Type B pancreatic cell (in vitro differentiated cells): ENCODE data around the gene RIMBP2. TPM values are rescaled to one million over a fixed set of nuclear protein-coding genes. Genes with fewer than 3 reads are reported as not detected.

ENCODE experiments used
- DNase-seq: peaks from one replicate; pipeline ENCODE4 v3.0.0; 2021; ENCODE audit warnings: mixed read lengths; ENCODE audit not compliant: unreplicated experiment; ENCODE audit errors: extremely low spot score
- H3K27ac Mint-ChIP-seq: 2 replicates; pipeline ENCODE4 v1.8.0; 2021; ENCODE audit warnings: mild to moderate bottlenecking, mixed read lengths
- H3K27me3 Mint-ChIP-seq: 2 replicates; pipeline ENCODE4 v1.8.0; 2021; ENCODE audit warnings: mixed read lengths
- H3K36me3 Mint-ChIP-seq: 2 replicates; pipeline ENCODE4 v1.8.0; 2021; ENCODE audit warnings: mixed read lengths
- H3K4me1 Mint-ChIP-seq: one replicate; pipeline ENCODE4 v1.8.0; 2021; ENCODE audit warnings: mixed read lengths; ENCODE audit not compliant: unreplicated experiment
- H3K4me3 Mint-ChIP-seq: 2 replicates; pipeline ENCODE4 v1.8.0; 2021; ENCODE audit warnings: mild to moderate bottlenecking, mixed read lengths
- H3K9me3 Mint-ChIP-seq: 2 replicates; pipeline ENCODE4 v1.8.0; 2021; ENCODE audit warnings: mixed read lengths
- total RNA-seq: library from RNA; stranded (reverse); gene quantifications from 2 replicates; pipeline ENCODE4 v1.2.1, GENCODE V29; 2021; ENCODE audit warnings: low replicate concordance
- TF ChIP-seq, protein P1 (sequence below): fragments of 200-600 bp; sonication (generic); conservative IDR thresholded peaks from 2 replicates; pipeline ENCODE4 v1.5.0; 2021; ENCODE audit warnings: antibody characterized with exemption, mild to moderate bottlenecking

Gene RIMBP2
- total RNA-seq, 1 donor from 2014 or later: 23.7 TPM

DNA sequence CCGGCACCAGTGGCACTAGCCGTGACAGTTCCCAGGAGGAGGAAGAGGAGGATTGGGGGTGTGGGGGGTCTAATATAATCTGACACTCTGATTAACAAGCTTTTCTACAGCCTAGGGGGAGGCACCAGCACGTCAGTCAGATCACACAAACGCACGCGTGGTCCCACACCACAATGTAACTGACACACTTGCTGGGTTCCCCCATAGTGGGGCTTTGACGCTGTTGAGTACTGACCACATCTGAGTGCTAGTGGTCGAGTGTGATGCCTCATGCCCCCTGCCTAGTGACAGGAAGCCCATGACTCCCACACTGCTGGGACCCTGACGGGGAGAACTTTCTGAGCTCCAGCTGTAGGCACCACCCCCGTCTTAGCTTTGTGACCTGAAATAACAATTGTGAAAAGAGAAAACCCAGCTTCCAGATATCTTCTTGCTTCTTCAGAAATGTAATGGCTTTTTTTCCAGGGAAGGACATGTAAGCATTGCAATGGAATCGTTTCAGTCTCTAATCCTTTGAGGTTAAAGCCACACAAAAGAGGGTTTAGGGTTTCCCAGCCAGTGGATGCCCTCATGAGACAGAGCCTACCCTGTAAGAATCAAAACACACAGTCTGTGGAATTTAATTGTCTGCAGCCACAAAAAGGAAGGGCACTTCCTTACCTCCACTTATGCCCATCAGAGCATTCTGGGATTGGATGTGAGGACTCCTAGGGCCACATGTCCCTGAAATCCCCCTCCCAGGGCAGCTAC, 194.5 kb downstream of the RIMBP2 start:
- no peak for DNase-seq
- no peak overlapping the region for H3K27ac Mint-ChIP-seq
- TF ChIP-seq, protein P1, sequence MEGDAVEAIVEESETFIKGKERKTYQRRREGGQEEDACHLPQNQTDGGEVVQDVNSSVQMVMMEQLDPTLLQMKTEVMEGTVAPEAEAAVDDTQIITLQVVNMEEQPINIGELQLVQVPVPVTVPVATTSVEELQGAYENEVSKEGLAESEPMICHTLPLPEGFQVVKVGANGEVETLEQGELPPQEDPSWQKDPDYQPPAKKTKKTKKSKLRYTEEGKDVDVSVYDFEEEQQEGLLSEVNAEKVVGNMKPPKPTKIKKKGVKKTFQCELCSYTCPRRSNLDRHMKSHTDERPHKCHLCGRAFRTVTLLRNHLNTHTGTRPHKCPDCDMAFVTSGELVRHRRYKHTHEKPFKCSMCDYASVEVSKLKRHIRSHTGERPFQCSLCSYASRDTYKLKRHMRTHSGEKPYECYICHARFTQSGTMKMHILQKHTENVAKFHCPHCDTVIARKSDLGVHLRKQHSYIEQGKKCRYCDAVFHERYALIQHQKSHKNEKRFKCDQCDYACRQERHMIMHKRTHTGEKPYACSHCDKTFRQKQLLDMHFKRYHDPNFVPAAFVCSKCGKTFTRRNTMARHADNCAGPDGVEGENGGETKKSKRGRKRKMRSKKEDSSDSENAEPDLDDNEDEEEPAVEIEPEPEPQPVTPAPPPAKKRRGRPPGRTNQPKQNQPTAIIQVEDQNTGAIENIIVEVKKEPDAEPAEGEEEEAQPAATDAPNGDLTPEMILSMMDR: no peak
- no peak overlapping the region for H3K4me3 Mint-ChIP-seq
- H3K9me3 Mint-ChIP-seq: no peaks in the 10 kb centered on the region
- H3K27me3 Mint-ChIP-seq: peaks cover 11% of the 10 kb centered on the region
- no peaks in the 10 kb centered on the region for H3K4me1 Mint-ChIP-seq
- no peaks in the 10 kb centered on the region for H3K36me3 Mint-ChIP-seq

DNA sequence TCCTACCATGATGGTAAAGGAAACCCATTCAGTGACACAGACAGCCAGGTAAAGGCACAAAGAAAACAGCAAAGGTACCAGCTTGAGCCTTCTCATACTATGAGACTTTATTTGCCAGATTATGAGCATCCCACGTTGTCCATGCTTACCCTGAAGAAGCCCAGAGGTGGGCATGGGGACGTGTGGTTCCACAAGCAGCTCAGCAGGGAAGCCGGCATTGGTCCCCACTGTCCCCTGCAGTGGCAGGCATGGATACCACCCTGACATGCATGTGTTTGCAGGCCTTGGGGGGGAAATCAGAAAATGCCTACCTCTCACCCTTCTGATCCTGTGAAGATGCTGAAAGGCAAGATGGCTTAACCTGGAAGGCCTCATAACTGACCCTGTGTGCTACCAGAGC, 195.3 kb downstream of the RIMBP2 start:
- DNase-seq: no peak
- no peaks in the 10 kb centered on the region for H3K9me3 Mint-ChIP-seq
- H3K4me1 Mint-ChIP-seq: no peaks in the 10 kb centered on the region
- no peaks in the 10 kb centered on the region for H3K36me3 Mint-ChIP-seq
- H3K27me3 Mint-ChIP-seq: peaks cover 11% of the 10 kb centered on the region
- no peak overlapping the region for H3K4me3 Mint-ChIP-seq
- TF ChIP-seq, protein P1: no peak
- no peak overlapping the region for H3K27ac Mint-ChIP-seq

DNA sequence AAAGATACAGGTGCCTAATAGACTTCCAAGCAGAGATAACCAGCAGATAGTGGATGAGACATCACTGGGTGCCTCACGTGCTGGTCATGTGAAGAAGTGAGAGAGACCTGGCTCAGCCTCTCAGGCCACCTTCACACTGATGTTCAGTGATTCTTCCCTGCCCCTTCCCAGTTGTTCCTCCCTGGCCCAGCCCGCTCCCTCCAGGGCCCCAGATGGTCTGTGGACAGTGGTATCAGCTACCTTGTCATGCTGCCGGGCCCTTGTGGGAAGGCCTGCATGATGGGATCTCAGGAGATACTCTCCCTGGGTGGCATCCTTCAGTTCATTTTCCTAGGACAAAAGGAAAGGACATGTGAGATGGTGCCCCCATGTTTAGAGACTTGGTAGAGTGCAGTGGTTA, 198.5 kb downstream of the RIMBP2 start:
- no peaks in the 10 kb centered on the region for H3K9me3 Mint-ChIP-seq

DNA sequence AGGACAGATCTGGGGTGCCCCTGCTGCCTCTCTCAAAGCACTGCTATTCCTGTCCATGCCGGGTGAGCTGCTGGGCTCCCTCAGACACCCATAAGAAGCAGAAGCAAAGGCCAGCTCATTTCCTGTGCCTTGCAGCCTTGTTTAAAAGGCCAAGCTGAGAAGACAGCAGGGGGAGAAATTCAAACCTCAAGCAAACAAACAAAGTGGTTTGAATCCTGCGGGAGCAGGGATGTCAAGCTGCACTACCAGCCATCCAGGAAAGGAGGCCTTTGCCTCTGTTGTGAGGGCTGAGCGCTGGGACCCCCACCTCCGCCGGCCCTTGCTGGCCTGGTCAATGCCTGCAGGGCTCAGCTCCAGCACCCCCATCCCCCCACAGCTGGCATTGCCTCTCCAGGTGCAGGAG, 201.9 kb downstream of the RIMBP2 start:
- no peaks in the 10 kb centered on the region for H3K36me3 Mint-ChIP-seq
- H3K4me1 Mint-ChIP-seq: no peaks in the 10 kb centered on the region
- no peak overlapping the region for H3K27ac Mint-ChIP-seq
- H3K27me3 Mint-ChIP-seq: no peaks in the 10 kb centered on the region
- no peak overlapping the region for H3K4me3 Mint-ChIP-seq
- TF ChIP-seq, protein P1: no peak
- DNase-seq: no peak
- no peaks in the 10 kb centered on the region for H3K9me3 Mint-ChIP-seq

More for the DNA sequence above, 198.5 kb downstream of the RIMBP2 start:
- TF ChIP-seq, protein P1: no peak
- H3K4me3 Mint-ChIP-seq: no peak overlapping the region
- no peak overlapping the region for H3K27ac Mint-ChIP-seq
- no peak for DNase-seq
- no peaks in the 10 kb centered on the region for H3K4me1 Mint-ChIP-seq
- H3K27me3 Mint-ChIP-seq: peaks cover 6% of the 10 kb centered on the region
- no peaks in the 10 kb centered on the region for H3K36me3 Mint-ChIP-seq

DNA sequence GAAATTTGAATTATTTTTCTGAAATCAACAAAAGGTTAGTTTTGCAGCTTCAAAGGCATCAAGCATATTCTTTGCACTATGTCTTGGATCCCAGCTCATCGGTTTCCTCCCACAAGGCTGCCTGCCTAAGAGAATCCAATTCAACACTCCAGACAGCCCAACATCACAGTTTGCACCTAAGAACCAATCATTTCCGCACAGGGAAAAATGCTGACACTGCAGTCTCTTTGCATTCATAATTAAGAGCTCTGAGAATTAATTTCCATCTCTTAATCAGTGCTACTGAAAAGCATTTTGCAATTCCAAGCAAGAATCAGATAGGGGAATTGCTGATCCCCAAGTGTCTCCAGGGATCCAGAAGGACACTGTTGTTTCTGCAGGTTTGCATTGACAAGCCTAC, 202.5 kb downstream of the RIMBP2 start:
- no peaks in the 10 kb centered on the region for H3K9me3 Mint-ChIP-seq
- TF ChIP-seq, protein P1: no peak
- no peak overlapping the region for H3K4me3 Mint-ChIP-seq
- no peak overlapping the region for H3K27ac Mint-ChIP-seq
- DNase-seq: no peak
- no peaks in the 10 kb centered on the region for H3K36me3 Mint-ChIP-seq
- H3K4me1 Mint-ChIP-seq: no peaks in the 10 kb centered on the region
- H3K27me3 Mint-ChIP-seq: no peaks in the 10 kb centered on the region

DNA sequence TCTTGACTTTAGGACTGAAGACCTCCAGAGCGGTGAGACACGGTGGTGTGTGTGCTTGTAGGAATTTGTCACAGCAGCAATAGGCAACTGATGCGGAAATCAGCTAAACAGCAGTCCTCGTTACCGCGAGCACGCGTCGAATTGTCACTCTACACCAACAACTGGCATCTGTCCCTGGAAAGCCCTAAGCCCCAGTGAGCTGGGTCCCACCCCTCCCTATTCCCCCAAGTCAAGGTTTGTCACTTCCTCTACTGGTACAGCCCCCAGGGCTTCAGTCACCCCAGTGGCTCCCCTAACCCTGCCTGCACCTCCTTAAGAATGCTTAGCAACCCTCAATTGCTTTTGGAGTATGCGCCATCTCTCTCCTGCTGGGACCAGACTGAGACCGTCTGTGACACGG, 204.8 kb downstream of the RIMBP2 start:
- Mint-ChIP-seq H3K27ac (no peak overlapping the region), H3K27me3 (no peaks in the 10 kb centered on the region), H3K4me3 (no peak overlapping the region), H3K9me3 (no peaks in the 10 kb centered on the region), H3K4me1 (no peaks in the 10 kb centered on the region), H3K36me3 (no peaks in the 10 kb centered on the region)
- TF ChIP-seq, protein P1: no peak
- no peak for DNase-seq
